ENCODE measurements around the gene SACM1L. TPM values are rescaled to one million over a fixed set of nuclear protein-coding genes. Genes with fewer than 3 reads are reported as not detected.

Gene SACM1L
- total and polyA plus RNA-seq, 2 of the 8 experiments (the other 6 are each of a cell fraction or from before 2014, with no cell fraction given), result 20.1 to 61.0 TPM

DNA sequence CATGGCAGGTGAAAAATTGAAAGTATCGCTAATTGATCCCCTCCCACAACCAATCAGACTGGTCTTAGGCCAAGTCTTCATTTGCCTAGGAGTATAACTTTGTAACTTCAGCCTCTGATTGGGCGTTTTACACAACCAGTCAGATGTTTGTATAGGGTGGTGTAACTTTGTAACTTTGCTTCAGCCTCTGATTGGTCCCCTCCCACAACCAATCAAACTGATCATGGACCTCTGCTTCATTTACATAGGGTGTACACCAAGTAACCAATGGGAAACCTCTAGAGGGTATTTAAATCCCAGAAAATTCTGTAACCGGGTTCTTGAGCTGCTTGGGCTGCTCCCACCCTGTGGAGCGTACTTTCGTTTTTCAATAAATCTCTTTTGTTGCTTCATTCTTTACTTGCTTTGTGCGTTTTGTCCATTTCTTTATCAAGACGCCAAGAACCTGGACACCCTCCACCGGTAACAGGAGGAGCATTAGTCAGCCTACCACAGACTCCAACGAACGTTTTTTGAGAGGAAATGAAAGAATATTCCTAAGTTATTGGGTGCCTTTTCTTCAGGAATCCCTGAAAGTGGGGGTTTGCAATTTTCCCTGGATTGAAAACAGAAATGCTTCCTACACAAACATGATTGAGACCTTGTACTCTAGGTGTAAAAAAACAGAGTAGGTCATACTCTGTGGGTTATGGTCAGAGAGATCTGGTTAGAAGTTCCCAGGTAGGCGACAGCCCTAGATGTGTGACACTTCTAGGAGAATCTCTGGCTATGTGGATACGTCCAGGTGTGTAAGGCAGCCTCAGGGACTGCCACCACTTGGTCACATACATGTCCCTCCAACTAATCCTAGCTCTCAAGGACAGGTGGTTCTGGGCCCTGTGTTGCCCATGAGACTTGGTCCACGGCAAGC, 5.5 kb upstream of the SACM1L start:
- H3K79me1 ChIP-seq (ENCODE audit: low read depth, low read length), result no peaks in the 10 kb centered on the region
- no peak overlapping the region for H4K5ac ChIP-seq (ENCODE audit: insufficient read length, low read depth, low read length)
- H3K36me3 ChIP-seq (ENCODE audit: control insufficient read depth in 2 of 4, insufficient read depth in 4 of 4, low read length in 3 of 4), result peaks cover 0 to 3% (median 0%) of the 10 kb centered on the region in 4 experiments; a peak in 1 of 8 replicates
- H3K56ac ChIP-seq (replicated peaks; ENCODE audit: insufficient read length, low read depth, low read length), result no peak overlapping the region
- no peaks in the 10 kb centered on the region for H3K79me2 ChIP-seq (ENCODE audit: control insufficient read depth in 1 of 2, insufficient read depth in 2 of 2, low read length in 2 of 2)
- peak overlapping the region; percentile 92; the same call in 1 of the 2 replicates for H2BK15ac ChIP-seq (ENCODE audit: low read length)
- H2BK5ac ChIP-seq (ENCODE audit: low read depth, low read length), result peak overlapping the region; percentile 86; the same call in 1 of the 2 replicates
- peaks cover 3% of the 10 kb centered on the region for H3K23me2 ChIP-seq (ENCODE audit: low read depth, low read length)
- H3K27me3 ChIP-seq (replicated peaks in 1 of 4; ENCODE audit: control insufficient read depth in 3 of 4, extremely low read depth in 1 of 4, insufficient read depth in 3 of 4, low read length in 3 of 4), result no peaks in the 10 kb centered on the region
- H4K91ac ChIP-seq (replicated peaks; ENCODE audit: insufficient read length, low read length), result peak overlapping the region; percentile 71
- peak overlapping the region; percentile 13 for H2BK120ac ChIP-seq (replicated peaks; ENCODE audit: low read depth, low read length)
- no peaks in the 10 kb centered on the region for H4K20me1 ChIP-seq (replicated peaks in 1 of 2; ENCODE audit: control insufficient read depth in 1 of 2, insufficient read depth in 2 of 2, low read length in 2 of 2)
- H3K4me3 ChIP-seq (ENCODE audit: extremely low read depth in 1 of 4, insufficient read depth in 2 of 4, low read depth in 3 of 4, low read length in 4 of 4), result peak overlapping the region in 1 of 4 experiments; percentile 7; a peak in 3 of 8 replicates
- POLR2A ChIA-PET (ENCODE audit: partially characterized antibody), result interaction anchor here (0.6 to 2.3 kb wide), 11 partner anchors 9 to 174 kb away, joined by 3 to 14 read pairs (median 4); no protein-coding TSS in a partner anchor
- H3K9me3 ChIP-seq (ENCODE audit: insufficient read depth in 2 of 2, low read depth in 1 of 2, low read length in 1 of 2), result peaks cover 6 to 7% of the 10 kb centered on the region in 2 experiments; a peak in 2 of 4 replicates
- 0 out of 2 replicates have a peak overlapping the region, but pooled peaks have one; percentile 4 for H4K8ac ChIP-seq (ENCODE audit: extremely low read depth, insufficient read depth, low read length)
- peak overlapping the region; percentile 95 for H2BK20ac ChIP-seq (ENCODE audit: low read length)
- H3K23ac ChIP-seq (ENCODE audit: insufficient read length), result no peak overlapping the region
- peak overlapping the region; percentile 45; the same call in 1 of the 2 replicates for H3K27ac ChIP-seq (ENCODE audit: low read depth, low read length)
- no peak overlapping the region for H3K14ac ChIP-seq (ENCODE audit: insufficient read length)
- H3K4me2 ChIP-seq (ENCODE audit: insufficient read depth in 1 of 2, low read depth in 2 of 2, low read length in 2 of 2), result peak overlapping the region; percentile 32 to 33; a peak in 3 of 4 replicates
- H3K4me1 ChIP-seq (replicated peaks in 1 of 4; ENCODE audit: control insufficient read depth in 3 of 4, insufficient read depth in 4 of 4, low read length in 3 of 4), result peaks cover 11 to 17% (median 13%) of the 10 kb centered on the region in 4 experiments; a peak in 6 of 7 replicates
- H2AFZ ChIP-seq (ENCODE audit: low read length), result no peak overlapping the region
- peak overlapping the region in 3 of 4 experiments; percentile 40 to 47 (median 46); a peak in 4 of 7 replicates for H3K9ac ChIP-seq (replicated peaks in 1 of 4; ENCODE audit: extremely low read depth in 1 of 4, low read depth in 3 of 4, low read length in 3 of 4)
- H3K4ac ChIP-seq (replicated peaks; ENCODE audit: insufficient read length, low read depth, low read length), result no peak overlapping the region
- H2BK12ac ChIP-seq (ENCODE audit: low read depth, low read length), result peak overlapping the region; percentile 93
- FAIRE-seq, result no peak
- H3K18ac ChIP-seq (ENCODE audit: extremely low read depth, low read length), result peak overlapping the region; percentile 86; the same call in 1 of the 2 replicates
- TF ChIP-seq KDM4A (IDR thresholded peaks at IDR 0.05; ENCODE audit: low read depth, low read length, severe bottlenecking) (no peak), POLR2A (IDR thresholded peaks at IDR 0.05; ENCODE audit: control extremely low read depth in 1 of 2, low read depth in 2 of 2, low read length in 2 of 2) (peak in 1 of 2 experiments; percentile 23; a peak in 1 of 3 replicates), TBP (IDR thresholded peaks at IDR 0.05; ENCODE audit: low read depth, low read length) (no peak), SIRT6 (IDR thresholded peaks at IDR 0.05; ENCODE audit: low read length) (no peak), CTBP2 (IDR thresholded peaks at IDR 0.05; ENCODE audit: borderline replicate concordance, insufficient read depth, insufficient read length, low read length) (no peak), FOSL1 (IDR thresholded peaks at IDR 0.05; ENCODE audit: insufficient read depth, low read depth, low read length) (no peak), SP1 (IDR thresholded peaks at IDR 0.05; ENCODE audit: low read depth, low read length) (peak; percentile 37; the same call in 1 of the 2 replicates), SRF (IDR thresholded peaks at IDR 0.05; ENCODE audit: low read depth, low read length) (no peak), YY1 (IDR thresholded peaks at IDR 0.05; ENCODE audit: low read depth, low read length) (no peak), SIX5 (IDR thresholded peaks at IDR 0.05; ENCODE audit: low read depth, low read length) (no peak)
- peak overlapping the region; percentile 78 for H2AK5ac ChIP-seq (ENCODE audit: low read depth, low read length)
- CTCF ChIA-PET (ENCODE audit: partially characterized antibody), result interaction anchor here (0.9 to 1.8 kb wide), 3 partner anchors 27 to 137 kb away, joined by 3 to 6 read pairs (median 4); no protein-coding TSS in a partner anchor
- 81% methylated on average over 13 of the region's 13 CpGs; no CpG with 5 or more reads in 1 of the 2 experiments for WGBS, 2 experiments (ENCODE audit: extremely low coverage in 1 of 2, insufficient coverage in 1 of 2, insufficient read length in 1 of 2, insufficient replicate concordance in 2 of 2, low coverage in 1 of 2, low lambda C conversion rate in 2 of 2, missing lambda C conversion rate in 1 of 2)
- no peak for DNase-seq (ENCODE audit: low read depth in 1 of 2, low spot score in 2 of 2)

Measured in H1 (cell line).